GM23248 (cell line): Measurements from ENCODE around the gene PLCB1.

Experiments used
- EZH2 ChIP-seq: fragments of 200-600 bp; sonication (generic); IDR thresholded peaks from 2 replicates; pipeline ENCODE4 v1.6.1; 2018; ENCODE audit warnings: antibody characterized with exemption, mild to moderate bottlenecking; ENCODE audit not compliant: insufficient read depth, poor library complexity, severe bottlenecking
- EZH2phosphoT487 ChIP-seq: fragments of 200-600 bp; sonication (generic); IDR thresholded peaks from 2 replicates; pipeline ENCODE4 v1.6.1; 2018; ENCODE audit warnings: antibody characterized with exemption, moderate library complexity, mild to moderate bottlenecking, low read depth; ENCODE audit not compliant: insufficient read depth

DNA sequence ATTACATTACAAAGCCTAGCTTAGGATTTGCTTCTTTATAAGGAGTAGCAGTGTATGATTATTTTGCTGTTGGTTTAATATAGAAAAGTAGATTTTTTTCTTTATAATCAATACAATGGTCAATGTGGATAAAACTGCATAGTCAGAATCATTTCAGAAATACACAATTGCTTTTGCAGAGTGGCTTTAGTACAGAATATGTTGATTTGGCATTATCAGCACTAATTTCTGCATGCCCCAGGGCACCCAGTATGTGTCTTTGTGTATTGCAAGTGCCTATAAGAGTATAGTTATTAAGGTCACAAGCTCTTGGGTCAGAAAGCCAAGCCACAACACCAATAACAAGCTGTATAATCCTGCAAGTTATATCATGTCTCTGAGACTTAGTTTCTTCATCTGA lies 258.4 kb downstream of the PLCB1 start:
- TF ChIP-seq EZH2phosphoT487 (no peak), EZH2 (no peak)
